ENCODE data around the gene TMEM132D.

DNA sequence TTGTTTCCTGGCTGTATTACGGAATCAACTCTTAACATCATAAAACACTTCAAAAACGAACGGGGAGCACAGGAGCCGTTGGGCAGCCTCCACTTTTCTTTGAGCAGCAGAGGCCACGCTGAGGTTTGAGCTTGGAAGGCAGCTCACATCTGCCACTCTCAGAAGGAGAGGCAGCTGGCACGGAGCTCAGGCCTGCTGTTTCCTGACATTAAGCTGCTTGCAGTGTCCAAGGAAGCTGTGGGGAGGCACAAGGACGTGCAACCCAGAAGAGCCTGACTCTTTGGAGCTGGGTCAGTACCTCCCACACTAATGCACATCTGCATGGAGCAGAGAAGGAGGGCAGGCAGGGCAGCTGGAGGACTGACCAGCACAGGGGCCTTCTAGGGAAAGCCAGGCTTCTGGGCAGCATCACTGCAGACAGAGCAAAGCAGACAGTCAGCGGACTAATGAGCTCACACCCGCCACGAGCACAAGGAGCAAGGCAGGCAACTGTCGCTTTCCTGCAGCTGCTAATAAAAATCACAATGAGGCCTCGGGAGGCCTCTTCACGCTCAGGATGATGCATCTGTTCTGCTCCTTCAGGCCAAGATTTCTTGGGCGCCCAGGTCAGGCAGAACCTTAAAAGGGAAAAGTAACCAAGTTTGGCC lies 839.5 kb downstream of the TMEM132D start:
- TF ChIP-seq, protein P1, sequence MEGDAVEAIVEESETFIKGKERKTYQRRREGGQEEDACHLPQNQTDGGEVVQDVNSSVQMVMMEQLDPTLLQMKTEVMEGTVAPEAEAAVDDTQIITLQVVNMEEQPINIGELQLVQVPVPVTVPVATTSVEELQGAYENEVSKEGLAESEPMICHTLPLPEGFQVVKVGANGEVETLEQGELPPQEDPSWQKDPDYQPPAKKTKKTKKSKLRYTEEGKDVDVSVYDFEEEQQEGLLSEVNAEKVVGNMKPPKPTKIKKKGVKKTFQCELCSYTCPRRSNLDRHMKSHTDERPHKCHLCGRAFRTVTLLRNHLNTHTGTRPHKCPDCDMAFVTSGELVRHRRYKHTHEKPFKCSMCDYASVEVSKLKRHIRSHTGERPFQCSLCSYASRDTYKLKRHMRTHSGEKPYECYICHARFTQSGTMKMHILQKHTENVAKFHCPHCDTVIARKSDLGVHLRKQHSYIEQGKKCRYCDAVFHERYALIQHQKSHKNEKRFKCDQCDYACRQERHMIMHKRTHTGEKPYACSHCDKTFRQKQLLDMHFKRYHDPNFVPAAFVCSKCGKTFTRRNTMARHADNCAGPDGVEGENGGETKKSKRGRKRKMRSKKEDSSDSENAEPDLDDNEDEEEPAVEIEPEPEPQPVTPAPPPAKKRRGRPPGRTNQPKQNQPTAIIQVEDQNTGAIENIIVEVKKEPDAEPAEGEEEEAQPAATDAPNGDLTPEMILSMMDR (IDR thresholded peaks at IDR 0.05; ENCODE audit: control extremely low read depth in 1 of 3, insufficient read depth in 1 of 3, low read depth in 1 of 3, low read length in 3 of 3): no peak
- no peak for TF ChIP-seq EZH2 (IDR thresholded peaks at IDR 0.05; ENCODE audit: low read depth, low read length, severe bottlenecking)
- TF ChIP-seq POLR2A (IDR thresholded peaks at IDR 0.05; ENCODE audit: control extremely low read depth in 1 of 2, low read depth in 2 of 2, low read length in 2 of 2): no peak
- TF ChIP-seq FOSL1 (IDR thresholded peaks at IDR 0.05; ENCODE audit: insufficient read depth, low read depth, low read length): no peak
- no peak for TF ChIP-seq SIX5 (IDR thresholded peaks at IDR 0.05; ENCODE audit: low read depth, low read length)
- no peak for TF ChIP-seq EP300 (IDR thresholded peaks at IDR 0.05; ENCODE audit: borderline replicate concordance in 1 of 2, low read depth in 2 of 2, low read length in 2 of 2)

All from H1 (cell line).